HEK293 (cell line): ENCODE results near the gene SAPCD1.

Source experiments
- CTCF ChIA-PET: fragments of 350-600 bp; formaldehyde crosslinking; extraction: SDS; loops from one replicate; lab custom pipeline; 2021; ENCODE audit warnings: antibody characterized with exemption; lab: Yijun Ruan, JAX
- POLR2A ChIA-PET: fragments of 300-600 bp; formaldehyde crosslinking; extraction: SDS; loops from one replicate; lab custom pipeline; 2020; ENCODE audit warnings: antibody characterized with exemption, inconsistent platforms; lab: Yijun Ruan, JAX
- H3K27ac ChIP-seq: fragments of 200-500 bp; sonication (Bioruptor generic); 2 replicates; pipeline ENCODE4 v1.5.1; 2014; ENCODE audit warnings: low read depth, low read length, control low read depth, inconsistent platforms; ENCODE audit errors: extremely low read depth
- H3K36me3 ChIP-seq, 2 experiments: fragments of 200-500 bp in 1 of 2; sonication (Bioruptor generic) in 1 of 2; 1 replicate in 1 of 2; 2 replicates in 1 of 2; pipeline ENCODE4 v1.5.1; 2014 to 2017; ENCODE audit warnings: inconsistent platforms in 2 of 2, low read length in 2 of 2; ENCODE audit not compliant: control insufficient read depth in 2 of 2, insufficient read depth in 1 of 2
- H3K4me1 ChIP-seq: fragments of 200-500 bp; sonication (Bioruptor generic); 2 replicates; pipeline ENCODE4 v1.5.1; 2014; ENCODE audit warnings: mild to moderate bottlenecking, low read length, inconsistent platforms; ENCODE audit not compliant: control insufficient read depth, insufficient read depth
- H3K4me3 ChIP-seq: 2 replicates; pipeline ENCODE4 v1.5.1; 2011; ENCODE audit warnings: low read depth, mild to moderate bottlenecking, control low read depth, low read length, moderate library complexity
- H3K9me3 ChIP-seq: fragments of 200-500 bp; sonication (Bioruptor generic); 2 replicates; pipeline ENCODE4 v1.5.1; 2014; ENCODE audit warnings: low read depth, low read length, inconsistent platforms; ENCODE audit not compliant: control insufficient read depth, insufficient read depth
- HOXD13 ChIP-seq: sonication (generic); formaldehyde crosslinking; IDR thresholded peaks from 2 replicates; pipeline ENCODE4 v1.8.0; 2022; ENCODE audit warnings: missing genetic modification reagents, borderline replicate concordance
- IKZF3 ChIP-seq: fragments of 450-650 bp; IDR thresholded peaks from 2 replicates; pipeline ENCODE4 v1.5.0; 2018; ENCODE audit warnings: missing biosample characterization, mild to moderate bottlenecking, missing genetic modification characterization, moderate library complexity
- KLF7 ChIP-seq: fragments of 450-650 bp; formaldehyde crosslinking; IDR thresholded peaks from 2 replicates; pipeline ENCODE4 v1.5.1; 2016; ENCODE audit warnings: missing biosample characterization, missing genetic modification characterization, borderline replicate concordance
- YY2 ChIP-seq: fragments of 450-650 bp; formaldehyde crosslinking; IDR thresholded peaks from 2 replicates; pipeline ENCODE4 v1.5.1; 2016; ENCODE audit warnings: missing biosample characterization, missing genetic modification characterization
- ZBTB17 ChIP-seq: fragments of 450-650 bp; formaldehyde crosslinking; IDR thresholded peaks from 2 replicates; pipeline ENCODE4 v1.5.1; 2016; ENCODE audit warnings: missing biosample characterization, missing genetic modification characterization
- ZBTB20 ChIP-seq: fragments of 450-650 bp; formaldehyde crosslinking; IDR thresholded peaks from 2 replicates; pipeline ENCODE4 v1.5.1; 2016; ENCODE audit warnings: missing biosample characterization, missing genetic modification characterization
- ZFP69B ChIP-seq: fragments of 450-650 bp; formaldehyde crosslinking; IDR thresholded peaks from 2 replicates; pipeline ENCODE4 v1.5.1; 2016; ENCODE audit warnings: missing biosample characterization, missing genetic modification characterization
- ZNF350 ChIP-seq: fragments of 450-650 bp; formaldehyde crosslinking; IDR thresholded peaks from 2 replicates; pipeline ENCODE4 v1.5.0; 2017; ENCODE audit warnings: missing biosample characterization, mild to moderate bottlenecking, missing genetic modification characterization
- ZNF366 ChIP-seq: fragments of 450-650 bp; formaldehyde crosslinking; conservative IDR thresholded peaks from 2 replicates; pipeline ENCODE4 v1.5.1; 2016; ENCODE audit warnings: missing biosample characterization, missing genetic modification characterization
- ZNF48 ChIP-seq: fragments of 450-650 bp; formaldehyde crosslinking; IDR thresholded peaks from 2 replicates; pipeline ENCODE4 v1.5.1; 2016; ENCODE audit warnings: missing biosample characterization, missing genetic modification characterization
- ZNF529 ChIP-seq: fragments of 450-650 bp; formaldehyde crosslinking; IDR thresholded peaks from 2 replicates; pipeline ENCODE4 v1.5.1; 2017; ENCODE audit warnings: missing genetic modification characterization, missing biosample characterization; ENCODE audit not compliant: insufficient replicate concordance
- ZNF544 ChIP-seq: fragments of 450-650 bp; formaldehyde crosslinking; IDR thresholded peaks from 2 replicates; pipeline ENCODE4 v1.5.0; 2017; ENCODE audit warnings: missing biosample characterization, missing genetic modification characterization
- ZNF548 ChIP-seq: fragments of 450-650 bp; formaldehyde crosslinking; IDR thresholded peaks from 2 replicates; pipeline ENCODE4 v1.5.1; 2016; ENCODE audit warnings: missing biosample characterization, missing genetic modification characterization
- ZNF549 ChIP-seq: fragments of 450-650 bp; IDR thresholded peaks from 2 replicates; pipeline ENCODE4 v1.5.1; 2018; ENCODE audit warnings: missing biosample characterization, missing genetic modification characterization, mild to moderate bottlenecking, inconsistent platforms, moderate library complexity
- ZNF560 ChIP-seq: fragments of 450-650 bp; formaldehyde crosslinking; IDR thresholded peaks from 2 replicates; pipeline ENCODE4 v1.5.1; 2017; ENCODE audit warnings: missing biosample characterization, missing genetic modification characterization, borderline replicate concordance
- ZNF585B ChIP-seq: fragments of 450-650 bp; formaldehyde crosslinking; IDR thresholded peaks from 2 replicates; pipeline ENCODE4 v1.5.1; 2016; ENCODE audit warnings: missing biosample characterization, missing genetic modification characterization
- ZNF600 ChIP-seq: fragments of 450-650 bp; formaldehyde crosslinking; IDR thresholded peaks from 2 replicates; pipeline ENCODE4 v1.5.1; 2016; ENCODE audit warnings: missing biosample characterization, missing genetic modification characterization
- TF ChIP-seq, protein P1 (sequence below): fragments of 450-650 bp; formaldehyde crosslinking; IDR thresholded peaks from 2 replicates; pipeline ENCODE4 v1.5.1; 2016; ENCODE audit warnings: missing biosample characterization, missing genetic modification characterization
- TF ChIP-seq, protein P2 (sequence below): fragments of 450-650 bp; formaldehyde crosslinking; IDR thresholded peaks from 2 replicates; pipeline ENCODE4 v1.5.1; 2016; ENCODE audit warnings: missing biosample characterization, missing genetic modification characterization
- TF ChIP-seq, protein P3 (sequence below): fragments of 450-650 bp; formaldehyde crosslinking; IDR thresholded peaks from 2 replicates; pipeline ENCODE4 v1.5.1; 2016; ENCODE audit warnings: missing biosample characterization, missing genetic modification characterization
- TF ChIP-seq, protein P4 (sequence below): fragments of 450-650 bp; formaldehyde crosslinking; IDR thresholded peaks from 2 replicates; pipeline ENCODE4 v1.5.1; 2016; ENCODE audit warnings: missing biosample characterization, missing genetic modification characterization

SAPCD1 gene

DNA sequence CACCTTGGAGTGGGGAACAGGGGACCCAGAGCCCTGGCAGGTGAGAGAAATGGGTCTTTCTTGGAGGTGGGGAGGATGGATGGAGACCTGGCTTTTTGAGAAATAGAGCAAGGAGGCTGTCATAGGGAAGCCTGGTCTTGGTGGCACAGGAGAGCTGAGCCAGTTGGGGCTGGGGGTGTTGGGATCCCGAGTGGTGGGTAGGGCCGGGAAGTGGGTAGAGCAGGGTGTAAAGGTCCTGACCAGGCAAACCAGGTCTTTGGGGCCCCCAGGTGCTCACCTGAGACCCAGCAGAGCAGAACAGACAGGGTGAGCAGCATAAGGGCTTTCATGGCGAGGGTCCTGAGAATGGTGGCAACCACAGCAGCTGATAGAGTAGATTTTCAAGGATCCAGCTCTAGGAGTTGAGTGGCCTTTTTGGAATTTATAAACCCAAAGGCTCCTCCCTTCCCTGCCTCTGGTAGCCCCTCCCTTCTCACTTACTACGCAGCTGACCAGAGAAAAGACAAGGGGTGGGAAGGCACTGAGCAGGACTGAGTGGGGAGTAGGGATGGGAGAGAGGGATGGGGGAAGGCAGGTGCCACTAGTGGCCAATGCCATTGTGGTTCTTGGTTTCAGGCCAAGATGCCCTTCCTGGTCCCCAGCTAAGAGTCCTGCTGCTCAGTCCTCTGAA, 41.0 kb upstream of the SAPCD1 start, which contains the start of gene LY6G6C:
Gene LY6G6C (minus strand): TSS at position 396 of the 670 bp plus-strand sequence. CDS start 67 bp downstream, at position 329.
- TF ChIP-seq IKZF3 (no peak), ZNF48 (tag by site-specific recombination) (no peak), ZNF585B (tag by site-specific recombination) (no peak)
- H3K36me3 ChIP-seq: peaks cover 0 to 4% of the 10 kb centered on the region in 2 experiments; a peak in 1 of 3 replicates
- POLR2A ChIA-PET: interaction anchor here (1.1 kb wide), 1 partner anchor 106 kb away, joined by 4 read pairs; the partner anchor contains the start of gene HSPA1B
- CTCF ChIA-PET: interaction anchor here (0.8 kb wide), 1 partner anchor 41 kb away, joined by 4 read pairs; the partner anchor contains the start of gene LY6G5C
- no peak within 1 kb of the TSS for H3K27ac ChIP-seq
- no peaks in the 10 kb centered on the region for H3K4me1 ChIP-seq
- no peak within 1 kb of the TSS for H3K4me3 ChIP-seq
- no peaks in the 10 kb centered on the region for H3K9me3 ChIP-seq

- Histone ChIP-seq H3K9me3 (no peaks in the 10 kb centered on the region), H3K27ac (no peak overlapping the region), H3K36me3 (peaks cover 0 to 11% of the 10 kb centered on the region in 2 experiments; a peak in 1 of 3 replicates), H3K4me1 (no peaks in the 10 kb centered on the region), H3K4me3 (no peak overlapping the region)
- POLR2A ChIA-PET: no interaction called here
- CTCF ChIA-PET: no interaction called here
- TF ChIP-seq, protein P1, sequence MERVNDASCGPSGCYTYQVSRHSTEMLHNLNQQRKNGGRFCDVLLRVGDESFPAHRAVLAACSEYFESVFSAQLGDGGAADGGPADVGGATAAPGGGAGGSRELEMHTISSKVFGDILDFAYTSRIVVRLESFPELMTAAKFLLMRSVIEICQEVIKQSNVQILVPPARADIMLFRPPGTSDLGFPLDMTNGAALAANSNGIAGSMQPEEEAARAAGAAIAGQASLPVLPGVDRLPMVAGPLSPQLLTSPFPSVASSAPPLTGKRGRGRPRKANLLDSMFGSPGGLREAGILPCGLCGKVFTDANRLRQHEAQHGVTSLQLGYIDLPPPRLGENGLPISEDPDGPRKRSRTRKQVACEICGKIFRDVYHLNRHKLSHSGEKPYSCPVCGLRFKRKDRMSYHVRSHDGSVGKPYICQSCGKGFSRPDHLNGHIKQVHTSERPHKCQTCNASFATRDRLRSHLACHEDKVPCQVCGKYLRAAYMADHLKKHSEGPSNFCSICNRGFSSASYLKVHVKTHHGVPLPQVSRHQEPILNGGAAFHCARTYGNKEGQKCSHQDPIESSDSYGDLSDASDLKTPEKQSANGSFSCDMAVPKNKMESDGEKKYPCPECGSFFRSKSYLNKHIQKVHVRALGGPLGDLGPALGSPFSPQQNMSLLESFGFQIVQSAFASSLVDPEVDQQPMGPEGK (tag by site-specific recombination): no peak
- no peak for TF ChIP-seq ZNF560 (tag by site-specific recombination)
- TF ChIP-seq ZBTB17 (tag by site-specific recombination): no peak
- TF ChIP-seq ZNF350: no peak
- TF ChIP-seq, protein P2, sequence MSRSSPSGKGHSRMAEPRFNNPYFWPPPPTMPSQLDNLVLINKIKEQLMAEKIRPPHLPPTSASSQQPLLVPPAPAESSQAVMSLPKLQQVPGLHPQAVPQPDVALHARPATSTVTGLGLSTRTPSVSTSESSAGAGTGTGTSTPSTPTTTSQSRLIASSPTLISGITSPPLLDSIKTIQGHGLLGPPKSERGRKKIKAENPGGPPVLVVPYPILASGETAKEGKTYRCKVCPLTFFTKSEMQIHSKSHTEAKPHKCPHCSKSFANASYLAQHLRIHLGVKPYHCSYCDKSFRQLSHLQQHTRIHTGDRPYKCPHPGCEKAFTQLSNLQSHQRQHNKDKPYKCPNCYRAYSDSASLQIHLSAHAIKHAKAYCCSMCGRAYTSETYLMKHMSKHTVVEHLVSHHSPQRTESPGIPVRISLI (tag by site-specific recombination): no peak
- TF ChIP-seq, protein P3, sequence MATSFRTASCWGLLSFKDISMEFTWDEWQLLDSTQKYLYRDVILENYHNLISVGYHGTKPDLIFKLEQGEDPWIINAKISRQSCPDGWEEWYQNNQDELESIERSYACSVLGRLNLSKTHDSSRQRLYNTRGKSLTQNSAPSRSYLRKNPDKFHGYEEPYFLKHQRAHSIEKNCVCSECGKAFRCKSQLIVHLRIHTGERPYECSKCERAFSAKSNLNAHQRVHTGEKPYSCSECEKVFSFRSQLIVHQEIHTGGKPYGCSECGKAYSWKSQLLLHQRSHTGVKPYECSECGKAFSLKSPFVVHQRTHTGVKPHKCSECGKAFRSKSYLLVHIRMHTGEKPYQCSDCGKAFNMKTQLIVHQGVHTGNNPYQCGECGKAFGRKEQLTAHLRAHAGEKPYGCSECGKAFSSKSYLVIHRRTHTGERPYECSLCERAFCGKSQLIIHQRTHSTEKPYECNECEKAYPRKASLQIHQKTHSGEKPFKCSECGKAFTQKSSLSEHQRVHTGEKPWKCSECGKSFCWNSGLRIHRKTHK (tag by site-specific recombination): no peak
- TF ChIP-seq YY2 (tag by site-specific recombination): no peak
- no peak for TF ChIP-seq ZBTB20
- TF ChIP-seq ZNF544 (tag by site-specific recombination): no peak
- TF ChIP-seq ZNF548 (tag by site-specific recombination): no peak
- TF ChIP-seq HOXD13 (CRISPR knock-in tag): no peak
- TF ChIP-seq KLF7 (tag by site-specific recombination): no peak
- no peak for TF ChIP-seq ZNF366
- TF ChIP-seq ZNF600: no peak
- TF ChIP-seq IKZF3: no peak
- TF ChIP-seq ZFP69B: no peak
- TF ChIP-seq, protein P4, sequence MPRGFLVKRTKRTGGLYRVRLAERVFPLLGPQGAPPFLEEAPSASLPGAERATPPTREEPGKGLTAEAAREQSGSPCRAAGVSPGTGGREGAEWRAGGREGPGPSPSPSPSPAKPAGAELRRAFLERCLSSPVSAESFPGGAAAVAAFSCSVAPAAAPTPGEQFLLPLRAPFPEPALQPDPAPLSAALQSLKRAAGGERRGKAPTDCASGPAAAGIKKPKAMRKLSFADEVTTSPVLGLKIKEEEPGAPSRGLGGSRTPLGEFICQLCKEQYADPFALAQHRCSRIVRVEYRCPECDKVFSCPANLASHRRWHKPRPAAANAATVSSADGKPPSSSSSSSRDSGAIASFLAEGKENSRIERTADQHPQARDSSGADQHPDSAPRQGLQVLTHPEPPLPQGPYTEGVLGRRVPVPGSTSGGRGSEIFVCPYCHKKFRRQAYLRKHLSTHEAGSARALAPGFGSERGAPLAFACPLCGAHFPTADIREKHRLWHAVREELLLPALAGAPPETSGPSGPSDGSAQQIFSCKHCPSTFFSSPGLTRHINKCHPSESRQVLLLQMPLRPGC (tag by site-specific recombination): no peak
- no peak for TF ChIP-seq ZNF549 (tag by site-specific recombination)
- no peak for TF ChIP-seq ZNF529
- TF ChIP-seq ZNF48 (tag by site-specific recombination): no peak
Observed at GRCh38 chr6:31722173-31722572, 40.3 kb upstream of the SAPCD1 start.
